ENCODE measurements around the gene HSPA1A. TPM values are rescaled to one million over a fixed set of nuclear protein-coding genes. Genes with fewer than 3 reads are reported as not detected.

Gene HSPA1A
- total and polyA plus RNA-seq, 9 of the 15 experiments (the other 6 are each of a cell fraction or from before 2014, with no cell fraction given): 2.2 to 273 (median 107) TPM

GRCh38 chr6:31797588-31797987, 17.8 kb upstream of the HSPA1A start (continued):
- TF ChIP-seq ZBTB2 (IDR thresholded peaks at IDR 0.05): no peak
- TF ChIP-seq ZNF224 (CRISPR knock-in tag; IDR thresholded peaks at IDR 0.05): no peak
- no peak for TF ChIP-seq HES1 (IDR thresholded peaks at IDR 0.05; ENCODE audit: low read depth)
- TF ChIP-seq JUNB (CRISPR knock-in tag; conservative IDR thresholded peaks at IDR 0.05): no peak
- TF ChIP-seq FOXA3 (CRISPR knock-in tag; conservative IDR thresholded peaks at IDR 0.05 in 1 of 2, IDR thresholded peaks at IDR 0.05 in 1 of 2): no peak
- no peak for TF ChIP-seq CBX1 (IDR thresholded peaks at IDR 0.05; ENCODE audit: low read depth)
- TF ChIP-seq BRF1 (IDR thresholded peaks at IDR 0.05; ENCODE audit: borderline replicate concordance, extremely low read depth, insufficient read length): no peak
- no peak for TF ChIP-seq KDM5B (IDR thresholded peaks at IDR 0.05; ENCODE audit: insufficient replicate concordance, low read depth, low read length)
- TF ChIP-seq TSC22D4 (tag; IDR thresholded peaks at IDR 0.05): no peak
- TF ChIP-seq KLF10 (CRISPR knock-in tag; IDR thresholded peaks at IDR 0.05): no peak
